HG02759 (cell line): ENCODE measurements around the gene MTHFD1L.

ENCODE experiments used
- ATAC-seq: cut with Tn5 transposase; IDR thresholded peaks from one replicate; pipeline ENCODE4 v1.9.1; 2021; ENCODE audit warnings: mild to moderate bottlenecking, moderate library complexity; ENCODE audit not compliant: unreplicated experiment

MTHFD1L gene

DNA sequence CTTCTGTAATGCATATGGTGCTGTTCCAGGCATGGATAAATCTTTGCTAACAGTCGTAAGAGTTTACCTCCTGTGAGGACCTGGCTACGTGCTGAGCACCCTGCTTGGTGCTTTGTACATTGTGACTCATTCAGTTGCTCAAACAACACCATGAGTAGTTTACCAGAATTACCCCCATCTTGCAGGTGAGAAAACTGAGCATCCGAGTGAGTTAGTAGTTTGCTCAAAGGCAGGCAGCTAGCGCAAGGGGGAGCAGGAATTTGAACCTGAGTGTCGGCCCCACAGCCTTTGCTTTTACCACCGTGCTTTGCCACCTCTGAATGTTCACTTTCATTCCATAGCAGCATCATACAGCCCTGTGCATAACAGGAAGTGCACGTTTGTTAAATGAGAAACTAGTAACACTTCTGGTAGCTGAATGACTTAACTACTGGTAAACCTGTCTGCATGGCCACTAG is 121.9 kb downstream of the MTHFD1L start:
- peak; percentile 71 for ATAC-seq

DNA sequence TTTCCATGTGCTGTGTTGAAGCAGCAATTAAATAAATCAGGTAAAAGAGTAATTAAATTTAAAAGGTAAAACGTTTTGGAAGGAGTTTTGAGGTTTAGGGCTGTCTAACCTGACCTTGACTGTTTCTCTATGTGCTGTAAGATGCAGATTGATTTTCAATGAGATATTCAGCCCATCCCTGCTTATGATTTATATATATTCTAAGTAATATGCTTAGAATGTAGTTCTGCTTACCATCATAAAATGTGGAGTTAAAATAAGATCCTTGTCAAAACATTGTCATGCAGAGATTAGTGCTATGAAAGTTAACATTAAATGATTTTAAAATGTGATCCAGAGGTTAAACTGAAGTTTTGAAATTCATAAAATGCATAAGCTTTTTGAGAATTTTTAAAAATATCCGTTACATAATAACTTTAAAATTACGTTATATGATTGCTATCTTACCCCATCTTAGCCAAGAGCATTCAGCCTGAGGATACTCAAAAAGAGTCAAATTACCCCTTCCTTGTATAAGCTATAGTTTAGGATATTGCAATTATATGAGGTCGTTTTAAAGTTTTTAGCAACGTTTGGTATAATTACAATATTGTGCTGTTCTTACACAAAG is 122.5 kb downstream of the MTHFD1L start:
- ATAC-seq: no peak

DNA sequence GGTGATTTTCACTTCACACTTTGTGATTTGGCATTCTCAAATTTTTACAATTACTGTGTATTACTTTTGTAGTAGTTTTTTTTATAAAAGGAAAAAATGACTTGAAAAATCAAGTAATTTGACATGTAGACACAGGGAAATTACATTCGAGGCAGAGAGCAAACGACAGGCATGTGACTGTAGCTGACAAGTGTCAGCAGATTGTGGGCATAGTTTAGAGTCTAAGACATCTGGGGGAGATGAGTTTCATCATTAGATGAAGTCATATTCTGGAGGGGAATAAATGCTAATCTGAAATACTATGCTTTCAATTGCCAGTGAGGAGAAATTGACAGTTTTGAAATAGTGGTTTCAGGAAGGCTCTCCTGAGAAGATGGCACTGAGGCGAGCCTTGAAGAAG is 126.0 kb downstream of the MTHFD1L start:
- no peak for ATAC-seq

GRCh38 chr6:150992262-150992661 is 126.8 kb downstream of the MTHFD1L start:
- ATAC-seq: no peak

DNA sequence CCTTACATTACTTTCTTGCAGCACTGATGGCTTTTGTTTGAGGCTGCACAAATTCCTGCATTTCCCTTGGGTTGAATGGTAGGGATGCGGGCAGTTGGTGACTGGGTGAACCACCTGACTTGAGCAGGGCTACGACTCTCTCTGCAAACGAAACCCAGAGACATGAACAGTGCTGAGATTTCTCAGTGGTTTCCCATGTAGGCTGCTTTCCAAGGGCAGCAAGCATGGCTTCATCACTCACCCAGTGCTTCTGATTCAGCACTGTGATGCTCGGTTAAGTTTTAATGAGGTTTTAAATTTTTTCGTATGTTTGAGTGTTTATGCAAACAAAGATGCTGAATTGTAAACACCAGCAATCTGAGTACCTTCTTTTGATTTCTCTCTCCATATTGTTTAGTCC is 127.2 kb downstream of the MTHFD1L start:
- no peak for ATAC-seq

- ATAC-seq: no peak
Observed at GRCh38 chr6:150993253-150993652, 127.8 kb downstream of the MTHFD1L start.

DNA sequence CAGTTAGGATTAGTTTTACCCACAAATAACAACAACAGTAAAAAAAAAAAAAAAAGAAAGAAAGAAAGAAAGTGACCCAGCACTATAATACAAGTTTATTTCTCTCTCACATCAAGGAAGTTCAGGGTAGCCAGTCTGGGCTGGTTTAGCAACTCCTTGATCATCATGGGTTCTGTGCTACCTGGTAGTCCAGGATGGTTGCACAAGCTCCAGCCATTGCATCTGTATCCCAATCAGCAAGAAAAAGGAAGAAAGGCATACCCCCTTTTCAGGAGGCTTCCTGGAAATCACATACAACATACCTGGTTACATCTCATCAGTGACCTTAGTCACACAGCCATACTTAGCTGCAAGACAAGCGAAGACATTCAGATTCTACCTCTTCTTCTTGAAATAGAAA is 128.5 kb downstream of the MTHFD1L start:
- no peak for ATAC-seq

- ATAC-seq: no peak
Observed at GRCh38 chr6:150996968-150997367, 131.5 kb downstream of the MTHFD1L start.

- ATAC-seq: no peak
Observed at GRCh38 chr6:150999107-150999506, 133.6 kb downstream of the MTHFD1L start.

DNA sequence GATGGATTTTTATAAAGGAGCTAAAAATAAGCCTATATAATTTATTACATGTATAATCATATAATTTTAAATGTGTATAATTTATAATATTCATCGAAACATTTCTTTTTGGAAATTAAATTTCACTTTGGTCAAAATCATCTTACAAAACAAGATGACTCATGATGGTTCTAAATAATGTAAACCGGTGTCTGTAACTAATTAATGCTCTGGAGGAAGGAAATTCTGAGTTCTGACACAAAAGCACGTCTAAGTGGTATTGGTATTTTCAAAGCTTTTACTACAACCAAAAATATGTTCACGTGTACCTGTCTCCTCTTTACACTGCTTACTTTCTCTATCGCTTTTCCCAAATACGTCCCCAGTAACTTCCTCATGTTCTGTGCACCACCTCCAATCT is 134.1 kb downstream of the MTHFD1L start:
- no peak for ATAC-seq

GRCh38 chr6:151001387-151002056 is 136.0 kb downstream of the MTHFD1L start:
- ATAC-seq: no peak

GRCh38 chr6:151002057-151002450 is 136.6 kb downstream of the MTHFD1L start:
- ATAC-seq: no peak

DNA sequence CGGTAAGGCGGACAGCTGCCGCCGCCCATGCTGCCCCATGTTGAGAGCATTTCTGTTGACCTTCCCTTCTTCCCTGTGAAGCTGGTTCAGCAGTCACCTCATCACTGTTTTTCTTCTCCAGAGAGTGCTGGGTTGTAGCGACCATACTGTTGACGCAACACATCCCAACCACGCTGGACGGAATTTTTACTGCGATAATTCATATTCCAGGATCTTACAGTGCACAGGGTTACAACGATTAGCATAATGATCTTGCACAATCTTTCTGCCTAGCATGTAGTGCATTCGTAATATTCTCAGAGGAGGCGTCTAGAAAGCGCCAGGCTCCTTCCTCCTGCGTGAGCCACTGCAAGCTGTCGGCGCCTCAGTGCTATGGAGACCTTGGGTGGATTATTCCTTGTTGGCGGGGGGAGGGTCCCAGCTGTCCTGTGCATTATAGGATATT is 137.0 kb downstream of the MTHFD1L start:
- ATAC-seq: no peak

DNA sequence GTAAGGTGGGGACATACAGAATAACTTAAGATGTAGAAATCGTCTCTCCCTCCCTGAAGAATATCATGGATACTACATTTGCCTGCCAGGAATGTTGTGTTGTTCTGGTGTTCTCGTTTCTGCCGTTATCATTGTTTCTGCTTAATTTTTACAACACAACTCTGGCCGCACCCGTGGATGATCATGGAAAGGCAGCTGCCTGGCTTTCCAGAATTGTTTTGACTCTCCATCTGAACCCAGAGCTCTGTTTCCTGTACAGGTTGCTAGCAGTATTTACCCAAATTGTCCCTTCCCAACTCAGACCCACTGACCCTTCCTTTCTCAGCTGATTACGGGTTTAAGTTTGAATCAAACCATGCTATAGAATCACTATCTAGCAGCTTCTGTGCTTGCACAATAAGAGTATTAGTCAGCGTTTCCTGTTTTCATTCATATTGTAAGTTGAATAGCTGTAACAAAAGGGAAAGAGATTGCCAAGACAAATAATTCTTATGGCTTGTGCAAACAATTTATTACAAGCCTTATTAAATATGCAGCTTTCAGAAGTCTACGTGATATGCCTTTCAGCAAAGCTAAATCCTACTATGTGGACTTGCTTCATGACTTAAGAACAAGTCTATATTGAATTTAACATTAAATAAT is 139.0 kb downstream of the MTHFD1L start:
- ATAC-seq: no peak

DNA sequence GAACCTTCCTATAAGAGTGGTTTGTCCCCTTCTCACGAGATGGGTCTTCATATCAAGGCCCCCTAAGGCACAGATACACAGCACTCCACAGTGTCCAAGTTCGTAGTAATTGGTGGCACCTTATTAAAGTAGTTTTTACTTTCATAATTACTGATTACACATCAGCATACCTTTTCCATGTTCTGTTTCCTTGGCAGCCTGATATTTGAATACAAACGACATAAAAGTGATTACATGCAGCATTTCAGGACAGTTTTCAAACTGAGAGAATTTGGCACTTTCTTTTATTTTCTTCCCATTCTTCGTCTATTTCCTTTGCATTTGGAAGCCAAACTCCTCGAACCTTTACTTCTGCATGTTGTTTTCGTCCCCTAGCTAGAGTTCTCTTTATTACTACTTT is 139.7 kb downstream of the MTHFD1L start:
- ATAC-seq: no peak

DNA sequence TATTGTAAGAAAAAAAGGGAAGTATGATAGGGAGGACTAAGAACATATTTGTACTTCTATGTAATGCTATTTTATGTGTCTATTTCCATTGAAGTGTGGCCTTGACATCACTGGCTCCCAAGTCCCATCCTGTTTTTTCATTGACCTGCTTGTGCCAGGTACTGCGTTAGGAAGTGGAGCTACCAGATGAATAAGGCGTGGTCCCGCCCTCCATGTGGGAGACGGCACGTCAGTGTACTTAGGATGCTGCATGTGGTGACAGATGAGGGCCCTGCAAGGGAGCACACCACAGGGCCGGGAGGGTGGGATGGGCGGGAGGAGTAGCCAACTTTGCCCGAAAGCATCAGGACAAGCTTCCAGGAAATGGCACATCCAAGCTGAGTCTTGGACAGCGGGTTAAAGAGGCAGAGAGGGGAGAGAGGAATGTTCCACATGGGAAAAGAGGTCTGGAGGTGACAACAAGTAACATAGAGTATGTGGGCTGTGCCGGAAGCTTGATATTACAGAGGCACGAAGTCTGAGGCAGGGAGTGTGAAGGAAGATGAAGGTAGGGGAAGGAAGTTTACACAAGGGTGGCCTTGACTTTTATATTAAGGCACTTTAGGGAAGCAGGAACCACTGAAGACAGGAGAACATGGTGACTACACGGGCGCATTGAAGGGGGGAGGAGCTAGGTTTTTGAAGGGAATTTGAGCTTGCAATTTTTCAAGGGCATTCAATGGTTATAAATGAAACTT is 140.6 kb downstream of the MTHFD1L start:
- ATAC-seq: no peak

DNA sequence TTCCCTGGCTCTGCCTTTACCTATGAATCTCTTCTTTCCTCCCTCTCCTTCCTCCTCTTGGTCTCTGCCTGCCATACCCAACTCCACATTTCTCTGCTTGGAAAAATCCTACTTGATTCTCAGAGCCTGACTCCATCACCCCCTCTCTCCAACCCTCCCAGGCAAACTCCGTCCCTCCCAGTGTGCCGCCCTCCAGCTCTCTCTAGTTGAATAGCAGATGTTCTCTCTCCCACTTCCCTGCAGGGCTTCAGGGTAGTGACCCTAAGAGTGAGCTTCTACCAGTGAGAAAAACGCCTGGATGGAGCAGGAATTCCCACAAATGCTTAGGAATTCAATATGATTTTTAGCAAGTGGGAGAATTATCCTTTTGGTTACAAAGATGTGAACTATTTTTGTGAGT is 141.6 kb downstream of the MTHFD1L start:
- ATAC-seq: no peak

- ATAC-seq: no peak
Observed at GRCh38 chr6:151007922-151008321, 142.4 kb downstream of the MTHFD1L start.

- no peak for ATAC-seq
Observed at GRCh38 chr6:151008425-151008824, 142.9 kb downstream of the MTHFD1L start.

DNA sequence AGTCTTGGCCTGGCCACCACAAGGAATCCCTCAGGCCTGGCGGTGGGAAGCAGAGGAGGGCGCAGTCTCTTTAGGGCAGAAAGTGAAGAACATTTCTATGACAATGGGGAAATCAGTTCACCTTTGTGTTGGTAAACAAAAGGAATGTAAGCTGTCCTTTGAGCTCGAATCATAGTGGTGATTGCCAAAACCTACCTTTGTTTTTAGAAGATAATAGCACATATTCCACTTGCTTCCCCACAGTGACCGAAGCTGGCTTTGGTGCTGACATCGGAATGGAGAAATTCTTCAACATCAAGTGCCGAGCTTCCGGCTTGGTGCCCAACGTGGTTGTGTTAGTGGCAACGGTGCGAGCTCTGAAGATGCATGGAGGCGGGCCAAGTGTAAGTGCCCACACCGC is 144.1 kb downstream of the MTHFD1L start:
- ATAC-seq: no peak

GRCh38 chr6:151010071-151010470 is 144.6 kb downstream of the MTHFD1L start:
- no peak for ATAC-seq
